Erythroblast (primary cell): ENCODE data around the gene SNX11.

Source experiments
- GATA1 ChIP-seq: IDR thresholded peaks from 2 replicates; pipeline ENCODE4 v1.6.1; 2011; ENCODE audit warnings: low read depth, mild to moderate bottlenecking, control low read depth, low read length, moderate library complexity
- POLR2A ChIP-seq: IDR thresholded peaks from 2 replicates; pipeline ENCODE4 v1.6.1; 2011; ENCODE audit warnings: mild to moderate bottlenecking, low read length

DNA sequence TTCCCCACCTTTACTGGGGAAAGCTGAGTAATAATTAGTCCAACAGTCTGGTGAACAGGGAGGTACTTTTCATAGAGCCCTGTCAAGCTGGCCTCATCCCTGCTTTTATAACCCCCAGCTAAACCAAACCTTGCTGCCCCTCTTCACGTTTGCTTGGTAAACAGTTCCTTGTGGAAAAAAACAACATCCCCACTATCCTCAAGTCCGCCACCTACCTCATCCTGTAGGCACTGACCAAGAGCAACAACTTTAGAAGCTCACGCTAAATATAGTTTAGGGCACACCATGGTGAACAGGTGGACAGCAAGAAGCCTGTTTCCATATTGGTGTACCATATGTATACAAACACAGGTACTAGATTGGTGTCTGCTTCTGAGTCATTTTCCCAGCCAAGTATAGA, 42.9 kb upstream of the SNX11 start:
- TF ChIP-seq POLR2A (no peak), GATA1 (no peak)
